Measurements from ENCODE around the gene FCAMR. TPM values are rescaled to one million over a fixed set of nuclear protein-coding genes. Genes with fewer than 3 reads are reported as not detected.
A peak's percentile ranks its signal among the peaks of the same experiment; 100 is the strongest.

Gene FCAMR
- total and polyA plus RNA-seq, 2 donors (not counting 1 experiment from before 2014, with no cell fraction given): not detected

GRCh38 chr1:206933333-206933945 is 36.8 kb downstream of the FCAMR start:
- Histone ChIP-seq H3K79me2 (ENCODE audit: control insufficient read depth, insufficient read depth, low read length) (no peaks in the 10 kb centered on the region), H3K36me3 (ENCODE audit: control insufficient read depth, insufficient read depth, low read length) (no peaks in the 10 kb centered on the region), H3K9ac (ENCODE audit: insufficient read depth, low read length) (no peak overlapping the region), H2AFZ (ENCODE audit: low read length) (no peak overlapping the region), H3K27ac (ENCODE audit: insufficient read depth, low read length) (no peak overlapping the region), H3K9me3 (ENCODE audit: control insufficient read depth, insufficient read depth, low read depth, low read length) (no peaks in the 10 kb centered on the region), H3K4me1 (ENCODE audit: control insufficient read depth, extremely low read depth, insufficient read depth, low read length) (no peaks in the 10 kb centered on the region), H3K4me2 (ENCODE audit: extremely low read depth, insufficient read depth, low read length) (no peak overlapping the region), H3K4me3 (replicated peaks in 1 of 4; ENCODE audit: control extremely low read depth in 1 of 4, insufficient read depth in 1 of 4, low read depth in 3 of 4, low read length in 4 of 4) (no peak overlapping the region), H3K27me3 (ENCODE audit: control insufficient read depth, insufficient read depth, low read length) (peaks cover 8% of the 10 kb centered on the region), H4K20me1 (ENCODE audit: control insufficient read depth, extremely low read depth, insufficient read depth, low read length) (no peaks in the 10 kb centered on the region)
- TF ChIP-seq CTCF (conservative IDR thresholded peaks at IDR 0.05 in 1 of 2, IDR thresholded peaks at IDR 0.05 in 1 of 2; ENCODE audit: low read depth in 1 of 2, low read length in 2 of 2): peak; percentile 35 to 50
- TF ChIP-seq EZH2 (IDR thresholded peaks at IDR 0.05; ENCODE audit: low read length, missing control alignments): no peak
- no peak for DNase-seq (ENCODE audit: low read depth in 2 of 2)

- no peak overlapping the region for H3K9ac ChIP-seq (ENCODE audit: insufficient read depth, low read length)
- no peak for DNase-seq (ENCODE audit: low read depth in 2 of 2)
- H2AFZ ChIP-seq (ENCODE audit: low read length): no peak overlapping the region
- no peaks in the 10 kb centered on the region for H3K9me3 ChIP-seq (ENCODE audit: control insufficient read depth, insufficient read depth, low read depth, low read length)
- TF ChIP-seq CTCF (conservative IDR thresholded peaks at IDR 0.05 in 1 of 2, IDR thresholded peaks at IDR 0.05 in 1 of 2; ENCODE audit: low read depth in 1 of 2, low read length in 2 of 2) (no peak), EZH2 (IDR thresholded peaks at IDR 0.05; ENCODE audit: low read length, missing control alignments) (no peak)
- H4K20me1 ChIP-seq (ENCODE audit: control insufficient read depth, extremely low read depth, insufficient read depth, low read length): no peaks in the 10 kb centered on the region
- no peaks in the 10 kb centered on the region for H3K4me1 ChIP-seq (ENCODE audit: control insufficient read depth, extremely low read depth, insufficient read depth, low read length)
- H3K4me3 ChIP-seq (replicated peaks in 1 of 4; ENCODE audit: control extremely low read depth in 1 of 4, insufficient read depth in 1 of 4, low read depth in 3 of 4, low read length in 4 of 4): no peak overlapping the region
- peaks cover 8% of the 10 kb centered on the region for H3K27me3 ChIP-seq (ENCODE audit: control insufficient read depth, insufficient read depth, low read length)
- no peaks in the 10 kb centered on the region for H3K79me2 ChIP-seq (ENCODE audit: control insufficient read depth, insufficient read depth, low read length)
- H3K4me2 ChIP-seq (ENCODE audit: extremely low read depth, insufficient read depth, low read length): no peak overlapping the region
- no peaks in the 10 kb centered on the region for H3K36me3 ChIP-seq (ENCODE audit: control insufficient read depth, insufficient read depth, low read length)
- no peak overlapping the region for H3K27ac ChIP-seq (ENCODE audit: insufficient read depth, low read length)
These were observed 38.1 kb downstream of the FCAMR start for GRCh38 chr1:206932177-206932576.

- no peak overlapping the region for H3K4me2 ChIP-seq (ENCODE audit: extremely low read depth, insufficient read depth, low read length)
- H2AFZ ChIP-seq (ENCODE audit: low read length): no peak overlapping the region
- no peaks in the 10 kb centered on the region for H3K79me2 ChIP-seq (ENCODE audit: control insufficient read depth, insufficient read depth, low read length)
- H3K9me3 ChIP-seq (ENCODE audit: control insufficient read depth, insufficient read depth, low read depth, low read length): no peaks in the 10 kb centered on the region
- no peak overlapping the region for H3K4me3 ChIP-seq (replicated peaks in 1 of 4; ENCODE audit: control extremely low read depth in 1 of 4, insufficient read depth in 1 of 4, low read depth in 3 of 4, low read length in 4 of 4)
- H4K20me1 ChIP-seq (ENCODE audit: control insufficient read depth, extremely low read depth, insufficient read depth, low read length): no peaks in the 10 kb centered on the region
- H3K27ac ChIP-seq (ENCODE audit: insufficient read depth, low read length): no peak overlapping the region
- no peaks in the 10 kb centered on the region for H3K4me1 ChIP-seq (ENCODE audit: control insufficient read depth, extremely low read depth, insufficient read depth, low read length)
- H3K9ac ChIP-seq (ENCODE audit: insufficient read depth, low read length): no peak overlapping the region
- no peak for TF ChIP-seq EZH2 (IDR thresholded peaks at IDR 0.05; ENCODE audit: low read length, missing control alignments)
- TF ChIP-seq CTCF (conservative IDR thresholded peaks at IDR 0.05 in 1 of 2, IDR thresholded peaks at IDR 0.05 in 1 of 2; ENCODE audit: low read depth in 1 of 2, low read length in 2 of 2): peak in 1 of 2 donors; percentile 7
- H3K36me3 ChIP-seq (ENCODE audit: control insufficient read depth, insufficient read depth, low read length): no peaks in the 10 kb centered on the region
- peaks cover 8% of the 10 kb centered on the region for H3K27me3 ChIP-seq (ENCODE audit: control insufficient read depth, insufficient read depth, low read length)
- no peak for DNase-seq (ENCODE audit: low read depth in 2 of 2)
These were observed 38.6 kb downstream of the FCAMR start for GRCh38 chr1:206931709-206932108.
